ENCODE results near the gene PTPRM. TPM values are rescaled to one million over a fixed set of nuclear protein-coding genes. Genes with fewer than 3 reads are reported as not detected.

PTPRM gene
- total and polyA plus RNA-seq, 2 of the 4 experiments (the other 2 are of a cell fraction): 28.3 to 51.2 TPM

- H3K18ac ChIP-seq (ENCODE audit: low read depth, low read length): peak overlapping the region; percentile 24; the same call in 1 of the 2 replicates
- peak overlapping the region; percentile 26; the same call in 1 of the 2 replicates for H3K23ac ChIP-seq (ENCODE audit: low read depth, low read length)
- H4K91ac ChIP-seq (ENCODE audit: insufficient read depth, low read depth, low read length): no peak overlapping the region
- H3K36me3 ChIP-seq (ENCODE audit: control insufficient read depth, insufficient read depth, low read length): no peaks in the 10 kb centered on the region; the same call in 1 of the 2 replicates
- BruUV-seq (replicated peaks): no TSS peak
- H4K5ac ChIP-seq (ENCODE audit: low read depth, low read length): no peak overlapping the region
- H2BK20ac ChIP-seq (ENCODE audit: low read depth, low read length): peak overlapping the region; percentile 30; the same call in 1 of the 2 replicates
- H2BK120ac ChIP-seq (ENCODE audit: low read depth, low read length): peak overlapping the region; percentile 60
- H3K4me1 ChIP-seq (ENCODE audit: control insufficient read depth, insufficient read depth, low read length): peaks cover under 1% of the 10 kb centered on the region; the same call in 1 of the 2 replicates
- H2AK5ac ChIP-seq (ENCODE audit: low read depth, low read length): 0 out of 2 replicates have a peak overlapping the region, but pooled peaks have one; percentile 35
- peak overlapping the region in 1 of 2 experiments; percentile 67; a peak in 2 of 4 replicates for H4K8ac ChIP-seq (ENCODE audit: low read depth in 2 of 2, low read length in 2 of 2)
- no peak overlapping the region for H2AFZ ChIP-seq (replicated peaks; ENCODE audit: low read length, poor library complexity)
- H3K4me3 ChIP-seq (ENCODE audit: insufficient read depth, low read depth, low read length): no peak overlapping the region
- H2BK5ac ChIP-seq (ENCODE audit: low read depth, low read length, poor library complexity, severe bottlenecking): peak overlapping the region; percentile 91
- no peaks in the 10 kb centered on the region for H3K79me1 ChIP-seq (ENCODE audit: low read depth in 1 of 2, low read length in 2 of 2)
- H3K9ac ChIP-seq (ENCODE audit: low read depth, low read length): no peak overlapping the region
- peak overlapping the region; percentile 18 for H3K14ac ChIP-seq (replicated peaks; ENCODE audit: low read depth, low read length)
- H3K9me1 ChIP-seq (ENCODE audit: insufficient read depth, low read length): no peaks in the 10 kb centered on the region
- peak; percentile 62 for ATAC-seq (ENCODE audit: low read depth)
- peak; percentile 51 for DNase-seq
- no peak overlapping the region for H2AK9ac ChIP-seq (replicated peaks; ENCODE audit: low read depth, low read length, poor library complexity)
- no CpG with 5 or more reads among the region's 2 CpGs for WGBS, 2 experiments (ENCODE audit: extremely low coverage in 2 of 2, insufficient read length in 1 of 2)
- dilution Hi-C loops (cut with HindIII; ENCODE audit: low sequenced_read_pairs, unreplicated experiment): no loop called here
- H3K4me2 ChIP-seq (ENCODE audit: low read depth, low read length): 0 out of 2 replicates have a peak overlapping the region, but pooled peaks have one; percentile 14
- ChIA-PET POLR2A (ENCODE audit: unreplicated experiment) (no interaction called here), CTCF (no interaction called here)
- peak overlapping the region; percentile 24; the same call in 1 of the 2 replicates for H3K4ac ChIP-seq (ENCODE audit: low read depth, low read length)
- H2BK15ac ChIP-seq (ENCODE audit: low read depth, low read length): no peak overlapping the region
- H3K9me3 ChIP-seq (ENCODE audit: control insufficient read depth, insufficient read depth, low read length): no peaks in the 10 kb centered on the region
- TF ChIP-seq CTCF (conservative IDR thresholded peaks at IDR 0.05; ENCODE audit: low read depth, low read length) (no peak), CEBPB (IDR thresholded peaks at IDR 0.05; ENCODE audit: low read depth, low read length) (peak; percentile 73)
- in situ Hi-C loops (cut with MboI; ENCODE audit: low sequenced_read_pairs): no loop called here
- intact Hi-C loops (cut with micrococcal nuclease): no loop called here
- no peak overlapping the region for H3K56ac ChIP-seq (ENCODE audit: extremely low read depth, insufficient read depth, low read length)
- no peaks in the 10 kb centered on the region for H3K27me3 ChIP-seq (ENCODE audit: control insufficient read depth, insufficient read depth, low read length)
- peak overlapping the region; percentile 54; the same call in 1 of the 2 replicates for H3K27ac ChIP-seq (ENCODE audit: insufficient read depth, low read length)
- peaks cover 3% of the 10 kb centered on the region; the same call in 1 of the 2 replicates for H4K20me1 ChIP-seq (ENCODE audit: insufficient read depth, low read length)
Measured at GRCh38 chr18:8117006-8117371, 549.9 kb downstream of the PTPRM start.
